ENCODE results near the gene RASA4B.
A peak's percentile ranks its signal among the peaks of the same experiment; 100 is the strongest.
"Not testable (repeated sequence)": the region's sequence is repeated elsewhere in the genome, so short reads cannot be mapped to it uniquely, and the experiment has no call there.

Gene RASA4B

DNA sequence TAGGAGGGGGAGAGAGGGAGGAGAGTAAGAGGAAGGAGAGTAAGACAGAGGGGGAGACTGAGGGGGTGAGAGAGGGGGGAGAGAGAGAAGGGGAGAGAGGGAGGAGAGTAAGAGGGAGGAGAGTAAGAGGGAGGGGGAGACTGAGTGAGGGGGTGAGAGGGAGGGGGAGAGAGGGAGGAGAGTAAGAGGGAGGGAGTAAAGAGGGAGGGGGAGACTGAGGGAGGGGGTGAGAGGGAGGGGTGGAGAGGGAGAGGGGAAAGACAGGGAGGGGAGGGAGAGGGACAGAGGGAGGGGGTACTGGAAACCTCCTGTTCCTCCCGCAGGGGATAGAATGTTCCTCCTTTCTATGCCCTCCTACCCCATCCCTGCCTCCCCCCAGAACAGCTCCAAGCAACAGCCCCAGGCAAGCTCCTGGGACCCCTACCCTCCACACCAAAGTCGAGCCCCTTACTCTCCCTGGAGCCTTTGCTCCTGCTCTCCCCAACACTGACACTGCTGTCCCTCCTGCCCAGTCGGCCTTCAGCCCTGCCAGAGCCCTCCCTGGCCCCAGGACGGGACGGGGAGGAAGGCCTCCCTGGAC is 4.8 kb downstream of the RASA4B start:
- not testable (repeated sequence) for DNase-seq (ENCODE audit: insufficient read length, low spot score); FAIRE-seq

DNA sequence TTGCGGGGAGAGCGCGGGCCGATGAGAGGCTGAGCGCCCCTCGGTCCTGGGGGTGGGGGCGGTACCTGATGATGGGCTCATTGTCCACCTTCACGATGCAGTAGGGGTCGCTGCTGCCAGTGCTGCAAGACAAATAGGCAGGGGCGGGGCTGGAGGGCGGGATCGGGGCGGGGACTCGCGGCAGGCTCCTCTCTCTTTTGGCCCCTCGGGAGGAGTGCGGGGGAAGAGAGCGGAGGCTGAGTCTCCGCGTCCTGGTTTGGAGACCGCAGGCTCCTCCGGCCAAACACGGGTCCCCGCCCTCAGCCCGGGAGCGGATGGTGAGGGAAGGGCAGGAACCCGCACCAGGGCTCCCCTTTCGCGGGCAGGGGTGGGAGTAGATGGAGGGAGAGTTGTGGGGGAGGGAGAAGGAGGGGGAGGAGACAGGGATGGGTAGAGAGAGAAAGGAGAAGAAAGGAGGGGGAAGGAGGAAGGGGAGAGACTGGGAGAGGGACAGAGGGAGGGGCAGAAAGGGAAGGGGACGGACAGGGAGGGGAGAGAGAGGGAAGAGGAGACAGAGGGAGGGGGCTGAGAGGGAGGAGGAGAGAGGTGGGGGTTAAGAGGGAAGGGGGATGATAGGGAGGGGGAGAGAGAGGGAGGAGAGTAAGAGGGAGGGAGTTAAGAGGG is 5.6 kb downstream of the RASA4B start:
- not testable (repeated sequence) for FAIRE-seq; DNase-seq (ENCODE audit: insufficient read length, low spot score)

DNA sequence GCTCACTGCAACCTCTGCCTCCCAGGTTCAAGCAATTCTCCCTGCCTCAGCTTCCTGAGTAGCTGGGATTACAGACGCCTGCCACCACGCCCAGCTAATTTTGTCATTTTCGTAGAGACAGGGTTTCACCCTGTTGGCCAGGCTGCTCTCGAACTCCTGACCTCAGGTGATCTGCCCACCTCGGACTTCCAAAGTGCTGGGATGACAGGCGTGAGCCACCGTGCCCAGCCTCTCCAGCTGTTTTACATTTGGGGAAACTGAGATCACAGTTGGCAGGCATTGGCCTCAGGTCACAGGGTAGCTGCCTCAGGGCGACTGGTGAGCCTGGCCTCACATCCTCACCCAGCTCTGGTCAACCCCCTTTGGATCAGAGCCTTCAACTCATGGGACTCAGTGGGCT is 7.0 kb downstream of the RASA4B start:
- not testable (repeated sequence) for FAIRE-seq; DNase-seq (ENCODE audit: insufficient read length, low spot score)

DNA sequence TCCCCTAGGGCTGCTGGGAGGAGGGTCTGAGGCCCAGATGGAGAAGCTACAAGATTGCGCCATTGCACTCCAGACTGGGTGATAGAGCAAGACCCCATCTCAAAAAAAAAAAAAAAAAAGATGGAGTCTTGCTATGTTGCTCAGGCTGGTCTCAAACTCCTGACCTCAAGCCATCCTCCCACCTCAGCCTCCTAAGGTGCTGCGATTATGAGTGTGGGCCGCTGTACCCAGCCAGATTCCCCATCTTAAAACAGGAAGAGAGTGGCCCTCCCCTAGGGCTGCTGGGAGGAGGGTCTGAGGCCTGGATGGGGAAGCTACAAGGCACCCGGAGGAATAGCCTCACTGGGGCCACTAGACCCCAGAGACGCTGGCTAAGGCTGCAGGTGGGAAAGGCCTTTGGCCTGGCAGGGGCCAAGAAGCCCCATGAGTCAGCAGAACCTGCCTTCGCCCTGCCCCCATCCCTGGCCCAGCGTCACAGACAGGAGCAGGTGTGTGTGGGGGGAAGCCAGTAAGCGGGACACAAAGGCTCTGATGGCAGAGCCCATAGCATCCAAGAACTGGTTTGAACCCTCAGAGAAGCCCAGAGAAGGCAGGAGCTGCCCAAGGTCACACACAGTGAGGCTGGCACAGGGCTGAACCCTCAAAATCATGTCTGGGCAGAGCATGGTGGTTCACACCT is 10.0 kb downstream of the RASA4B start:
- not testable (repeated sequence) for DNase-seq (ENCODE audit: insufficient read length, low spot score); FAIRE-seq

DNA sequence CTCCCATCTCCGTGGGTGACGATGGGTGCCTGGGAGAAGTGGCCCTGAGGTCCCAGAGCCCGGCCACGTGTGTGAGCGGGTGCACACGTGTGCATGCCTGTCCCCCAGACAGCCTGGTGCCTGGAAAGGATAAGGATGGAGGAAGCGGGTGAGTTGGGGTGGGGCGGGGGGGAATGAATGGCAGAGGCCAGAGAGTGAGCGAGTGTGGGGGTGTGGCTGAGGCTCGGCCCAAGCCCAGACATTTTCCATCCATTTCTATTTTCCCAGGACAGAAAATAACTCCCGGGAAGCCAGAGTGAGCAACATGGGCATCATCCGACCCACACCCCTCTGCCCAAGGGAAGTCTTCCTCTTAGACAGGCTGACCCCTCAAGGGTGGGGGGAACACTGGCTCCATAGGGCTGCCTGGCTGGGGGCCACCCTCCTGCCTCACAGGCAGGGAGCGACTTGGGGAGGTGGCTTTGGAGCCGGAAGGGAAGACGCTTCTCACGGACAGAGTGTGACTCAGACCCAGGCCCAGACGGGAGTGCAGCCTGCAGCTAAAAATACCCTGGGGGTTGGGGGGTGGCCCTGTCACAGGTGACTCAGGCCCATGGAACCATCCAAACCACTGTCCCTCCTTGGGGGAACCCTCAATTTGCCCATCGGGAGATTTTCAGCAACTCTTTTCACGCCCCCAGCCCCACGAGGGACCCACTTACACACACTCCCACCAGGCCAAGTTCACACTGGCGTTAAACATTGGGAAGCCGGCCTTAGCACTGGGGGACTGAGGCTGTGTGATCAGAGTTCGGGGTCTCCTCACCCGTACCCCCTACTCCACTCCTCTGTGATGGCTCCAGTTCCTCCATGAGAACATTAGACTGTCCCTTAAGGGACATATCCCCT is 12.0 kb downstream of the RASA4B start:
- not testable (repeated sequence) for DNase-seq (ENCODE audit: insufficient read length, low spot score); FAIRE-seq

DNA sequence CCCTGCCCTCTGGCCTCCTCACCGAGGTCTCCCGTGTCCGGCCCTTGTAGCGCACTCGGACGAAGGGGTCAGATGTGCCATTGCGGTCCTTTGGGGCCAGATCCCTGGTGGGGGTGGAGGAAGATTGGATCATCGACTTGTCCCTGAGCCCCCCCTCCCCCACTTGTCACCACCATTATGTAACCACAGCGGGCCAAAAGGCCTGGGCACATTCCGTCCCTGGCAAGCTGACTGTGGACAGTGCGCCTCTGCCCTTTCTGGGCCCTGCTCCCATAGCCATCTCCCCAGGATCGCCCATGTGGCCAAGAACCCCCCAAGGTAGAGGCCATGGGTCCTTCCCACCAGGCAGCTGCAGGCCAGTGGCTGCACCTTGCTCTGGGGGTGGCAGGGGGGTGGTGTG is 14.4 kb downstream of the RASA4B start:
- DNase-seq (ENCODE audit: insufficient read length, low spot score); FAIRE-seq: not testable (repeated sequence)

DNA sequence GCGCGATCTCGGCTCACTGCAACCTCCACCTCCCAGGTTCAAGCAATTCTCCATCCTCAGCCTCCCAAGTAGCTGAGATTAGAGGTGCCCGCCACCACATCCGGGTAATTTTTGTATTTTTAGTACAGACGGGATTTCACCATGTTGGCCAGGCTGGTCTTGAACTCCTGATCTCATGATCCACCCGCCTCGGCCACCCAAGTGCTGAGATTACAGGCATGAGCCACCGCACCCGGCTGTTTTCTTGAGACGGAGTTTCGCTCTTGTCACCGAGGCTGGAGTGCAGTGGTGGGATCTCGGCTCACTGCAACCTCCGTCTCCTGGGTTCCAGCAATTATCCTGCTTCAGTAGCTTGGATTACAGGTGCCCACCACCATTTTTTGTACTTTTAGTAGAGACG is 19.3 kb downstream of the RASA4B start:
- DNase-seq (ENCODE audit: insufficient read length, low spot score); FAIRE-seq: not testable (repeated sequence)

DNA sequence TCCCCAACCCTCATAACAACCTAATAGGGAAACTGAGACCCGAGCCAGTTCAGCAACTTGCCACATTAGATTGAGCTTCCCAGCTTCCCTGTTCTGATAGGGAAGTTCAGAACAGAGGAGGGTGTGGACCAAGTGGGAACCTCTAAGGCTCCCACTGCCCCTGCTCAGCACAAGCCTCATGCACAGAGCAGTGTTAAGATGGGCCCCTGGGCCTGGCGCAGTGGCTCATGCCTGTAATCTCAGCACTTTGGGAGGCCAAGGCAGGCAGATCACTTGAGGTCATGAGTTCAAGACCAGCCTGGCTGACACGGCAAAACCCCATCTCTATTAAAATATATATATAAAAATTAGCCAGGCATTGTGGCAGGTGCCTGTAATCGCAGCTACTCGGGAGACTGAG is 20.3 kb downstream of the RASA4B start:
- not testable (repeated sequence) for DNase-seq (ENCODE audit: insufficient read length, low spot score); FAIRE-seq

DNA sequence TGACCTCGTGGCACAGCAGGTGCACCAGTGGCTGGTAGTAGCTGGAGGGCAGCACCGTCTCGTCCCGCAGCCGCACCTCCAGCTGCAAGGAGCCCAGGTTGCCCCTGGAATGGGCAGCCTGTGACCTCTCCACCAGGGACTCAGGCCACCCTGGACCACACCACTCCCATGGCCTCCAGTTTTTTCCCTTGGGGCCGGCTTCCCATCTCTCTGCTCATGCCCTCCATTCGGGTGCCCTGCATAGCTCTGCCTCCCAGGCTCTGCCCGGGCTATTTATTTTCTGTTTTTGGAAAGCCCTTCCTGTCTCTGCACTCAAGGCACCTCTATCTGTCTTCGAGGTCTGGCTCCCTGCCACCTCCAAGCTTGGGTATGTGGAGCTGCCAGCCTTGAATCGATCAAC is 20.7 kb downstream of the RASA4B start:
- not testable (repeated sequence) for FAIRE-seq; DNase-seq (ENCODE audit: insufficient read length, low spot score)

DNA sequence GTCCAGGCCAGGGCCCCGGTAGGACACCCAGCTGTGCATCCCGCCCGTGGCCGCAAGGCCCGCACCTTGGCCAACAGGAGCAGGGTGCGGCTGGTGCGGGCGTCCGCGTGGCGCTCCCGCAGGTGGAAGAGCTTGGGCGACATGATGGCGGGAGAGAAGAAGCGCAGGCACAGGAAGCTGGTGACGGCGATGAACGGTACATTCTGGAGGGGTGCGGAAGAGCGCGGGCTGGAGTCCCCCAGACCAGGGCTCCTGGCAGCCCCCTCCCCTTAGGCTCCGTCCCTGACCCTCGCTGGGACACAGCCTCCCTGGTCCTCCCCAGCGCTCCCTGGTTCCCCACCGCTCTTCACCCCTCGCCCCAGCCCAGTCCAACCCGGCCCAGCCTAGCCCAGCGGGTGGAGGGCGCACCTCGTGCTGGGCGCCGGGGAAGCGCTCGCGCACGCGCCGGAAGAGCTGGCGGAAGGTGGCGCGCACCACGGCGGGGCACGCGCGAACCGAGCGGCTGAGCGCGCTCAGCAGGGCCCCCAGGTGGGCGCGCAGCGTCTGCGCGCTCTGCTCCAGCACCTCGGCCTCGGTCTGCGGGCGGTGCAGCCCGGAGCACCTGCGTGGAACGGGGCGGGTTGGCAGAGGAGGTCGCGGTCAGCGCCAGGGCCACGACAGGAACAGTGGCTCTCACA is 23.0 kb downstream of the RASA4B start:
- FAIRE-seq; DNase-seq (ENCODE audit: insufficient read length, low spot score): not testable (repeated sequence)

DNA sequence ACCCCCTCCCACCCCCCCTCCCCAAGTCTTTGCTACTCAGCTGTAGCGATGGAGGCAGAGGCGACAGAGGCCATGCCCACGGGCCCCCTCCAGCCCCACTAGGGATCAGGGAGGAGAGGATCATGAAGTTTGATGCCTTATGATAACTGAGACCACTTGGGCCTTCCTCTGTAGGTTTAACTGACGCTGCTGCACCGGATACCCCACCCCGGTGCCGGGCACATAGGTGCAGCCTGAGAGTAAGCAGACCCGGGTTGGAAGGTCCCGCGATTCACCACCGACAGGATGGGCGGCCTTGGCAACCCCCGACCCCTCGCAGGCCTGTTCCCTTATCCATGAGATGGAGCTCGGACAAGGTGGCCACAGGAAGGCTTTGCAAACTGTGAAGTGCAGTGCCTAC is 23.6 kb downstream of the RASA4B start:
- not testable (repeated sequence) for FAIRE-seq; DNase-seq (ENCODE audit: insufficient read length, low spot score)

DNA sequence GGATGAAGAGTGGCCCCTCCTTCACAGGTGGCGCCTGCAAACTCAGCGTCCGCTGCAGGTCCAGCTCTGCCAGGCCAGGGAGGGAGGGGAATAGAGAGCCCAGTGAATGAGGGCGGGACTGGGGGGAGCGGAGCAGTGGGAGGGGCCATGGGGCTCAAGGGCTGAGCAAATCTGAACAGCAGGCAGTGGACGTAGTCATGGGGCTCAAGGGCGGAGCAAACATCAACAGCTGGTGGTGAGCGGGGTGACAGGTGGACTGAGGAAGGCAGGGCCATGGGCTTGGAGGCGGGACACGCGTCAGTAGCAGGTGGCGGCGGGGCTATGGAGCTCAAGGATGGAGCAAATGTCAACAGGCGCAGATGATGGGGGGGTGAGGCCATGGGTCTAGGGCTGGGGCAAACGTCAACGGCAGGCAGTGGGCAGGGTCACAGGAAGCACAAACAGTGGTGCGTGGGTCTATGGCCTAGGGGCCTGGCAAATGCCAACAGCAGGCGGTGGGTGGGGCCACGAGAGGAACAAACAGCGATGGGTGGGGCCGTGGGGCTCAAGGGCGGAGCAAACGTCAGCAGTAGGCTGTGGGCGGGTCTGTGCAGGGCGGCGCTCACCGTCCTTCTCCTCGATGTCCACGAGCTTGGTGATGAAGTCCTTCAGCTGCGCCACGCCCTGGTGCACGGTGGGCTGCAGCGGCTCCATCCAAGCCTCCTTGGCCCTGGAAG is 24.2 kb downstream of the RASA4B start:
- not testable (repeated sequence) for DNase-seq (ENCODE audit: insufficient read length, low spot score); FAIRE-seq

DNA sequence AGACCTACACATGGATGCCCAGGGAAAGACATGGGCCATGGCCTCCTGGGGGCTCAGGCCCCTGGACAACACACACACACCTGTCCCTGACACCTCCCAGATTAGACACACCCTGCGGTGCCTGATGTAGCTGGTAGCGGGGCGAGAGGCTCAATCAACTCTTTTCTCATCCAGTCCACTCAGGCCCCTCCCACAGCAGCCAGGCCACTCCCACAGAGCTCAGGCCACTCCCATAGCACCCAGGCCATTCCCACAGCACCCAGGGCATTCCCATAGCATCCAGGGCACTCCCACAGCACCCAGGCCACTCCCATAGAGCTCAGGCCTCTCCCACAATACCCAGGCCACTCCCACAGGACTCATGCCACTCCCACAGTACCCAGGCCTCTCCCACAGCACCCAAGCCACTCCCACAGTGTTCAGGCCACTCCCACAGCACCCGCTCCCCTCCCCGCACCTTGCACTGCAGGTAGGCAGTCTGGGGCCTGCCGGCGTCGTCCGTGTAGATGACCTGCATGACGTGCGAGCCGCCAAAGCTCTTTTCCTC is 27.0 kb downstream of the RASA4B start:
- not testable (repeated sequence) for DNase-seq (ENCODE audit: insufficient read length, low spot score)
- peak; percentile 98 for FAIRE-seq

DNA sequence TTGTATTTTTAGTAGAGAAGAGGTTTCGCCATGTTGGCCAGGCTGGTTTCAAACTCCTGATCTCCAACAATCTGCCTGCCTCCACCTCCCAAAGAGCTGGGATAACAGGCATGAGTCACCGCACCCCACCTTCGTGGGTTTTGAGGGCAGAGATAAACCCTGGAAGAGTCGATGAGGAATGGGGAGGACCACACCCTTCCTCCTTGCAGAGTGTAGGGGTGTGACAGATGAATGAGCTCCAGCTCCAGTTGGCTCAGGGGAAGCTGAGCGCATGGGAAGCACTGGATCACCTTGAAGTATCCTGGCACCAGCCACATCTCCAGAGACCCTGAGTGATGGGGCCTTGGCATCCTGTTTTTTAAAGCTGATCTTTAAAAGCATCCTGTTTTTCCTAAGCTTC is 33.3 kb downstream of the RASA4B start:
- DNase-seq (ENCODE audit: insufficient read length, low spot score); FAIRE-seq: not testable (repeated sequence)

DNA sequence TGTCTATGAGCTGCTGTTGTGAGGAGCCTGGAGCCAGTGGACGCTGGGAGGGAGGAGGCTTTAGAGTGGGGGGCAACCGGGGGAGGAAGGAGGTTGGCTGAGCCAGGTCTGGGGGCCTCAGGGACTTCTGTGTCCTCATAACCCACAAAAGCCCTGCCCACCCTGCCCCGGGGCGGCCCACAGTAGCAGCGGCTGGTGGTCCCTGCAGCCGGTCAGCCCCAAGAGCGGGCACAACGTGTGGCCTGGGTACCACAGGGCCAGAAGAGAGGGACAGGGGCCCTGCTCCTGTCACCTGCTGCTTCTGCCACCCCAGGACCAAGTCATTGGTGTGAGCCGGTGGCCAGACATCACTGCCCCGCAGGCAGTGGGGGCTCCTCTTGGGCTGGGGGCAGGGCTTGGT is 35.6 kb downstream of the RASA4B start:
- DNase-seq (ENCODE audit: insufficient read length, low spot score); FAIRE-seq: not testable (repeated sequence)

DNA sequence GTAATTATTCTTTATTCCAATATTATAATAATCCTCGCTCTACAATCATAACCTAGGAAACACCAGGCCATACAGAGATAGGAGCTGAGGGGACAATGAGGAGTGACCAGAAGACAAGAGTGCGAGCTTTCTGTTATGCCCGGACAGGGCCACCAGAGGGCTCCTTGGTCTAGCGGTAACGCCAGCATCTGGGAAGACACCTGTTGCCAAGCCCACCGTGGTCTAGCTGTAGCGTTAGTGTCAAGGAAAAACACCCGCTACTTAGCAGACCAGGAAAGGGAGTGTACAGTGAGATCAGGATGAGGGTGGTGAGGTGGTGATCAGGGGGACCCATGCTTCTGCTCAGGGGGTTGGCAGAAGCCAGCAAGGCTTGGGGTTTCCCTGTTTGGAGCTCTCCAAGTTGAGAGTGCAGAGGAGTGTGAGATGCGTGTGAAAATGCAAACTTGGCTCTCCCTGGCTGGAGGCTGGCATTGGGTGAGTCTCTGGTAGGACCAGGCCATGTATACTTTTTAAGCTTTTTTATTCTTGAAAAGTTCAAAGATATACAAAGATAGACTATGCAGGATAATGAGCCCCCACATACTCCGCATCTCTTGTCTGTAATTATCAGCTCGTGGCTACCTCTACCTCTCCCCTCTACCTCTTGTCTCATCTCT is 37.5 kb downstream of the RASA4B start:
- not testable (repeated sequence) for DNase-seq (ENCODE audit: insufficient read length, low spot score); FAIRE-seq

DNA sequence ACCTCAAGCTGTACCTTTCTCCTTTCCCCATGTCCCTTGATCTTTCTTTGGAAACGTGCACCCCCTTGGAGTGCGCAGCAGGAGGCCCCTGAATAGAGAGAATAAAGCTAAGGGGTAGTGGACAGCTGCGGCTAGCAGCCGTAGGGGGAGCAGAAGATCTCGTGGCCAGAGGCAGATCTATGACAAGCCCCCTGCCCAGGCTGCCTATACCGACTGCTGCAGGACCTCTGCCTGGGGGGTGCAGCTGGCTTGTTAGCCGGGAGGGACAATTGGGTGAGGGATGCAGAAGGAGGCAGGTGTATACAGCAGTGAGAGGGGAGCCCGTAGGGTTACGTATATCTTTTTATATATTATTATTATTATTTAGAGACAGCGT is 38.4 kb downstream of the RASA4B start:
- DNase-seq (ENCODE audit: insufficient read length, low spot score); FAIRE-seq: not testable (repeated sequence)

Data from H54 (cell line).